H7 (cell line): Measurements from ENCODE around the gene DUS2. TPM values are rescaled to one million over a fixed set of nuclear protein-coding genes. Genes with fewer than 3 reads are reported as not detected.
"Not testable (repeated sequence)": the region's sequence is repeated elsewhere in the genome, so short reads cannot be mapped to it uniquely, and the experiment has no call there.

Experiments
- DNase-seq: peaks from one replicate; pipeline ENCODE4 v3.0.0; 2012
- H3K27me3 ChIP-seq: 2 replicates; pipeline ENCODE4 v1.6.0; 2011; ENCODE audit warnings: mild to moderate bottlenecking, low read length; ENCODE audit not compliant: control insufficient read depth, insufficient read depth
- H3K36me3 ChIP-seq: replicated peaks from 2 replicates; pipeline ENCODE4 v1.5.1; 2011; ENCODE audit warnings: low read length; ENCODE audit not compliant: control insufficient read depth, insufficient read depth
- H3K4me3 ChIP-seq: 2 replicates; pipeline ENCODE4 v1.5.1; 2011; ENCODE audit warnings: low read depth, mild to moderate bottlenecking, control low read depth, low read length, moderate library complexity; ENCODE audit not compliant: insufficient read depth
- total RNA-seq: library from RNA; depleted of rRNA; stranded (reverse); fragments of >200 nt; shearing (Covaris generic); gene quantifications from 2 replicates; pipeline ENCODE4 v1.2.3, GENCODE V29; 2014

DUS2 gene
- total RNA-seq, 1 experiment from 2014 or later = 46.9 TPM

- Histone ChIP-seq H3K4me3 (no peak overlapping the region), H3K27me3 (no peaks in the 10 kb centered on the region), H3K36me3 (no peaks in the 10 kb centered on the region)
- no peak for DNase-seq
Measured at GRCh38 chr16:68096491-68096890, 73.4 kb downstream of the DUS2 start.

DNA sequence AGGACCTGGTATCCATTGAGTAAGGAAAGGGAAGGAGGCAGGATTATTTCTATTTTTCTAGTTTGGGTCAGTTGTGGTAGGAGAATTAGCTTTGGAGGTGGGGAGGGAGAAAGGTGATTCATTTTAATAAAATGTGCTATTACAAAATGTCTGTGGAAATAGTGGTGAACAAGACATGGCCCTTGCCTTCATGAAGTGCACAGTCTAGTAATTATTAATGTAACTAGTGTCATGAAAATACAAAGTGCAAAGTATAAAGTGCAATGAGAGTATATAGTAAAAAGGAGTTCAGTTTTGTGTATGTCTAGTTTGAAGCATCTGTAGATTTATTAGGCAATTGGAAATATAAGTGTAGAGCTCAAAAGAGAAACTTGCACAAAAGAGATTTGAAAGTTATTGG lies 74.0 kb downstream of the DUS2 start:
- no peaks in the 10 kb centered on the region for H3K27me3 ChIP-seq
- no peaks in the 10 kb centered on the region for H3K36me3 ChIP-seq
- DNase-seq = no peak
- no peak overlapping the region for H3K4me3 ChIP-seq

GRCh38 chr16:68097895-68098294 lies 74.8 kb downstream of the DUS2 start:
- Histone ChIP-seq H3K27me3 (no peaks in the 10 kb centered on the region), H3K36me3 (no peaks in the 10 kb centered on the region), H3K4me3 (no peak overlapping the region)
- DNase-seq = no peak

- DNase-seq = no peak
- H3K36me3 ChIP-seq = no peaks in the 10 kb centered on the region
- no peaks in the 10 kb centered on the region for H3K27me3 ChIP-seq
- no peak overlapping the region for H3K4me3 ChIP-seq
Measured at GRCh38 chr16:68100488-68100887, 77.4 kb downstream of the DUS2 start.

- Histone ChIP-seq H3K27me3 (no peaks in the 10 kb centered on the region), H3K36me3 (no peaks in the 10 kb centered on the region), H3K4me3 (no peak overlapping the region)
- DNase-seq = no peak
Measured at GRCh38 chr16:68105611-68106010, 82.5 kb downstream of the DUS2 start.

DNA sequence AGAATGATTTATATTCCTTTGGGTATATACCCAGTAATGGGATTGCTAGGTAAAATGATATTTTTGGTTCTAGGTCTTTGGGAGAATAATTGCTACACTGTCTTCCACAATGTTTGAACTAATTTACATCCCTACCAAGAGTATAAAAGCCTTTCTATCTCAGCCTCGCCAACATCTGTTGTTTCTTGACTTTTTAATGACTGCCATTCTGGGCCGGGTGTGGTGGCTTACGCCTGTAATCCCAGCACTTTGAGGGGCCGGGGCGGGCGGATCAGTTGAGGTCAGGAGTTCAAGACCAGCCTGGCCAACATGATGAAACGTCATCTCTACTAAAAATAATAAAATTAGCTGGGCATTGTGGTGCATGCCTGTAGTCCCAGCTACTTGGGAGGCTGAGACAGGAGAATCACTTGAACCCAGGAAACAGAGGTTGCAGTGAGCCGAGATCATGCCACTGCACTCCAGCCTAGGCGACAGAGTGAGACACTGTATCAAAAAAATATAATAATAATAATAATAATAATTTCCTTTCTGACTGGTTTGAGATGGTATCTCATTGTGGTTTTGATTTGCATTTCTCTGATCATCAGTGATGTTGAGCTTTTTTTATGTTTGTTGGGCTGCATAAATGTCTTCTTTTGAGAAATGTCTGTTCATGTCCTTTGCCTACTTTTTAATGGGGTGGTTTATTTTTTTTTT lies 84.3 kb downstream of the DUS2 start:
- not testable (repeated sequence) for H3K36me3 ChIP-seq

DNA sequence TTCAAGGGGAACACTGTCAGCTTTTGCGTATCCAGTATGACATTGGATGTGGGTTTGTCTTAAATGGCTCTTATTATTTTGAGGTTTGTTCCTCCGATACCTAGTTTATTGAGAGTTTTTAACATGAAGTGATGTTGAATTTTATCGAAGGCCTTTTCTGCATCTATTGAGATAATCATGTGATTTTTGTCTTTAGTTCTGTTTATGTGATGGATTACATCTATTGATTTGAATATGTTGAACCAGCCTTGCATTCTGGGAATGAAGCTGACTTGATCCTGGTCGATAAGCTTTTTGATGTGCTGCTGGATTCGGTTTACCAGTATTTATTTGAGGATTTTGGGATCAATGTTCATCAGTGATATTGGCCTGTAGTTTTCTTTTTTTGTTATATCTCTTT lies 86.1 kb downstream of the DUS2 start:
- not testable (repeated sequence) for H3K27me3 ChIP-seq, H3K4me3 ChIP-seq, H3K36me3 ChIP-seq, DNase-seq

More for the DNA sequence above, 84.3 kb downstream of the DUS2 start:
- not testable (repeated sequence) for DNase-seq, H3K27me3 ChIP-seq, H3K4me3 ChIP-seq

DNA sequence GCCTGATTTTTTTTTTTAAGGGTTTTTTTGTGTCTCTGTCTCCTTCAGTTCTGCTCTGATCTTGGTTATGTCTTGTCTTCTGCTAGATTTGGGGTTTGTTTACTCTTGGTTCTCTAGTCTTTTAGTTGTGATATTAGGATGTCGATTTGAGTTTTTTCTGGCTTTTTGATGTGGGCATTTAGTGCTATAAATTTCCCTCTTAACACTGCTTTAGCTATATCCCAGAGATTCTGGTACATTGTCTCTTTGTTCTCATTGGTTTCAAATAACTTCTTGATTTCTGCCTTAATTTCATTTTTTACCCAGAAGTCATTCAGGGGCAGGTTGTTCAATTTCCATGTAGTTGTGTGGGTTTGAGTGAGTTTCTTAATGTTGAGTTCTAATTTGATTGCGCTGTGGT lies 87.5 kb downstream of the DUS2 start:
- not testable (repeated sequence) for H3K4me3 ChIP-seq, DNase-seq, H3K36me3 ChIP-seq, H3K27me3 ChIP-seq

GRCh38 chr16:68111379-68111778 lies 88.3 kb downstream of the DUS2 start:
- no peaks in the 10 kb centered on the region for H3K36me3 ChIP-seq
- H3K4me3 ChIP-seq = no peak overlapping the region
- no peak for DNase-seq
- no peaks in the 10 kb centered on the region for H3K27me3 ChIP-seq

- Histone ChIP-seq H3K36me3 (no peaks in the 10 kb centered on the region), H3K27me3 (no peaks in the 10 kb centered on the region), H3K4me3 (no peak overlapping the region)
- DNase-seq = no peak
Measured at GRCh38 chr16:68113059-68113761, 90.1 kb downstream of the DUS2 start.

DNA sequence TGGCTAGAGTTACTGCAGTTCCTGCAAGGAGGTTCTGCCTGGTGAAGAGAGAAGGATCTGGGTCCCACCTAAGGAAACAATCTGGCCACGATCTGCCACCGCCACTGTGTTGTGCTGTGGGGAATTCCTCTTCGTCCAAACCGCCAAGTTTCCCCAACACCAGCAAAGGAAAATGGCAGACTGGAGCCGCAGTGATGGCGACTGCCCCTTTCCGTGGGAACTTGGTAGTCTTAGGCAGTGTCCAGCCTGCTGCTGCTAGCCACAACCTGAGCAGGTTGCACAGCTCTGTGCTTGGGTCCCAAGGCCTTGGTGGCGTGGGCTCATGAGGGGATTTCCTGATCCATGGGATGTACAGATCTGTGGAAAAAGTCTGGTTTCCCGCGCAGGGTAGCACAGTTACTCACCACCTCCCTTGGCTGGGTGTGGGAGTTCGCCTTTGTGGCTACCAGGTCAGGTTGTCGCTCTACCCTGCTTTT lies 90.7 kb downstream of the DUS2 start:
- DNase-seq = no peak
- Histone ChIP-seq H3K27me3 (no peaks in the 10 kb centered on the region), H3K36me3 (no peaks in the 10 kb centered on the region), H3K4me3 (no peak overlapping the region)

DNA sequence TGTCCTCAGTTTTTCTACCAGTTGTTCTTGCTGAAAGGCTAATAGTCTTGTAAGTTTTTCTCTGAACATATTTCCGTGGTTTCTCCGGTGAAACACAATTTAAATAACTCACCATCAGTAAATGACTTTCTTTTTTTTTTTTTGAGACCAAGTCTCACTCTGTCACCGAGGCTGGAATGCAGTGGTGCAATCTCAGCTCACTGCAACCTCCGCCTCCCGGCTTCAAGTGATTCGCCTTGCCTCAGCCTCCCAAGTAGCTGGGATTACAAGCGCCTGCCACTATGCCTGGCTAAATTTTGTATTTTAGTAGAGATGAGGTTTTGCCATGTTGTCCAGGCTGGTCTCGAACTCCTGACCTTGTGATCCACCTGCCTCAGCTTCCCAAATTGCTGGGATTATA lies 91.9 kb downstream of the DUS2 start:
- H3K4me3 ChIP-seq, DNase-seq, H3K27me3 ChIP-seq, H3K36me3 ChIP-seq: not testable (repeated sequence)

DNA sequence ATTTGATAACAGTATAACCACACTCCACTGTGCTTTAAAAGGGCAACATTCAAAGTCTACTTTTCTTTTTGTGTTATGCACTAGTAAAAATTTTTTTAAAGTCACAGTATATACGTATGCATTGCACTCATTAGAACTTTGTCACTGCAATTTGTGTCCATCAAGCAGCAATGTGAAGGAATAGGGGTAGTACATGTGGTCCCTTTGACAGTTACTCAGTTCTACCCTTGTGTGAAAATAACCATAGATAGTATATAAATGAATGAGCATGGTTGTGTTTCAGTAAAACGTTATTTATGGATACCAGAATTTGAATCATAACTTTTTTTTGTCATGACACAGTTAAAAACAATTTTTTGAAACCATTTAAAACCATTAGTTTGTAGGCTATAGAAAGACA lies 92.8 kb downstream of the DUS2 start:
- no peak for DNase-seq

GRCh38 chr16:68116256-68116867 lies 93.3 kb downstream of the DUS2 start:
- Histone ChIP-seq H3K4me3 (no peak overlapping the region), H3K27me3 (no peaks in the 10 kb centered on the region), H3K36me3 (no peaks in the 10 kb centered on the region)
- DNase-seq = no peak

More for the DNA sequence above, 92.8 kb downstream of the DUS2 start:
- Histone ChIP-seq H3K36me3 (no peaks in the 10 kb centered on the region), H3K4me3 (no peak overlapping the region), H3K27me3 (no peaks in the 10 kb centered on the region)

GRCh38 chr16:68117884-68118283 lies 94.8 kb downstream of the DUS2 start:
- no peak for DNase-seq
- no peak overlapping the region for H3K4me3 ChIP-seq
- no peaks in the 10 kb centered on the region for H3K36me3 ChIP-seq
- no peaks in the 10 kb centered on the region for H3K27me3 ChIP-seq
